Uterus (tissue), 4 donors: ENCODE measurements around the gene DOCK3. TPM values are rescaled to one million over a fixed set of nuclear protein-coding genes. Genes with fewer than 3 reads are reported as not detected.
"Not testable (repeated sequence)": the region's sequence is repeated elsewhere in the genome, so short reads cannot be mapped to it uniquely, and the experiment has no call there.

Source experiments
- DNase-seq, 2 donors: peaks; one replicate each; pipeline ENCODE4 v3.0.0-alpha.2; 2019 to 2020
- H3K27ac ChIP-seq, 2 donors: fragments of 200-600 bp; sonication (generic); 1 replicate in 1 of 2; 2 replicates in 1 of 2; pipeline ENCODE4 v1.5.1; 2016 to 2018
- H3K27me3 ChIP-seq, 2 donors: fragments of 200-600 bp; sonication (generic); one replicate each; pipeline ENCODE4 v1.5.1; 2018 to 2019; ENCODE audit warnings: control low read depth in 1 of 2
- H3K36me3 ChIP-seq, 2 donors: fragments of 200-600 bp; sonication (generic); one replicate each; pipeline ENCODE4 v1.5.1; 2019; ENCODE audit warnings: control low read depth in 1 of 2
- H3K4me1 ChIP-seq, 2 donors: fragments of 200-600 bp; sonication (generic); one replicate each; pipeline ENCODE4 v1.5.1; 2018 to 2019; ENCODE audit warnings: control low read depth in 1 of 2
- H3K4me3 ChIP-seq, 2 donors: fragments of 200-600 bp; sonication (generic); 1 replicate in 1 of 2; 2 replicates in 1 of 2; pipeline ENCODE4 v1.5.1; 2018 to 2019; ENCODE audit warnings: mild to moderate bottlenecking in 1 of 2
- H3K9me3 ChIP-seq, 2 donors: fragments of 200-600 bp; sonication (generic); one replicate each; pipeline ENCODE4 v1.5.1; 2019; ENCODE audit warnings: control low read depth in 1 of 2
- POLR2A ChIP-seq, 2 donors: fragments of 450-650 bp; IDR thresholded peaks; one replicate each; pipeline ENCODE4 v1.6.1; 2016; ENCODE audit warnings: antibody characterized with exemption in 2 of 2, mild to moderate bottlenecking in 1 of 2, moderate library complexity in 1 of 2
- intact Hi-C: fragments of 100-400 bp; cut with DNase I; formaldehyde crosslinking; loops from one replicate; pipeline ENCODE4 v1.15.1; 2023; ENCODE audit warnings: low total_unique reads
- total RNA-seq, 4 donors: library from RNA; depleted of rRNA in 3 of 4; stranded (reverse); fragments of >200 nt in 3 of 4; gene quantifications; one replicate each; pipeline versions ENCODE4 v1.1.0 to v1.2.4, GENCODE V29; 2014 to 2023
- TF ChIP-seq, protein P1 (sequence below), 4 experiments: fragments of 200-600 bp in 2 of 4; fragments of 450-650 bp in 2 of 4; sonication (generic) in 2 of 4; IDR thresholded peaks; one replicate each; pipeline ENCODE4 v1.5.1; 2016 to 2019; ENCODE audit warnings: antibody characterized with exemption in 4 of 4, mild to moderate bottlenecking in 2 of 4, moderate library complexity in 1 of 4
- donor health status: DM: yes; HTN: yes; CAD: no.

DOCK3 gene
- total RNA-seq, 4 donors from 2014 or later = under 0.01 to 1.6 (median 0.46) TPM

DNA sequence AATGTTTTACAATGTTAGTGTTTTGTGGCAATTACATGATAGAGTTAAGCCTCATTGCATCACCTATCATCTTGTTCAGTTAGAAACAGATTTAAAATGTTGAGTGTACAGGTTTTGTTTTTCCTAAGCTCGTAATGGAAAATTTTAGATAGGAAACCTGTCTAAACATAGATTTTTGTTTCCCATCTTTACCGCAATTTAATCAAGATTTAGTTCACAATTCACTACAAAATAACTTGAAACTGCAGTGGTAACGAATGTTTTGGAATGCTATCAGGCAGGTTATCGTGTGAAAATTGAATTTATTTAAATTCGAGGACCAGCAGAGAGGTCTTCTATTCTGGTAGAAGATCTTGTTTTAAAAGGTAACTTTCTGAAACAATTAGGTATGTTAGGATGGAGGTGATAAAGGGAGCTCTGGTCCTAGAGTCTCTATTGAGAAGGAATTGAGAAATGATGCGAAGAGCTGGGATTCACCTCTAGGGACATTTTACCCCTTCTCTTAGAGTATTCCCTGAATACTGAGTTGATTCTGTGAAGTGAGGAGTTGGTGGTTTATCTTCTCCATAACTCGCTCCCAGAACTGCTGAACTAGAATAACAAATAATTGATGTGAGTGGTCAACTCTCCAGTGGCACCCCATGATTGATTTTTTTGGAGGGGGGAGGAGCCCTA is 1.4 kb downstream of the DOCK3 start:
- H3K27ac ChIP-seq = no peak overlapping the region
- TF ChIP-seq POLR2A (IDR thresholded peaks at IDR 0.05) = no peak
- TF ChIP-seq, protein P1, sequence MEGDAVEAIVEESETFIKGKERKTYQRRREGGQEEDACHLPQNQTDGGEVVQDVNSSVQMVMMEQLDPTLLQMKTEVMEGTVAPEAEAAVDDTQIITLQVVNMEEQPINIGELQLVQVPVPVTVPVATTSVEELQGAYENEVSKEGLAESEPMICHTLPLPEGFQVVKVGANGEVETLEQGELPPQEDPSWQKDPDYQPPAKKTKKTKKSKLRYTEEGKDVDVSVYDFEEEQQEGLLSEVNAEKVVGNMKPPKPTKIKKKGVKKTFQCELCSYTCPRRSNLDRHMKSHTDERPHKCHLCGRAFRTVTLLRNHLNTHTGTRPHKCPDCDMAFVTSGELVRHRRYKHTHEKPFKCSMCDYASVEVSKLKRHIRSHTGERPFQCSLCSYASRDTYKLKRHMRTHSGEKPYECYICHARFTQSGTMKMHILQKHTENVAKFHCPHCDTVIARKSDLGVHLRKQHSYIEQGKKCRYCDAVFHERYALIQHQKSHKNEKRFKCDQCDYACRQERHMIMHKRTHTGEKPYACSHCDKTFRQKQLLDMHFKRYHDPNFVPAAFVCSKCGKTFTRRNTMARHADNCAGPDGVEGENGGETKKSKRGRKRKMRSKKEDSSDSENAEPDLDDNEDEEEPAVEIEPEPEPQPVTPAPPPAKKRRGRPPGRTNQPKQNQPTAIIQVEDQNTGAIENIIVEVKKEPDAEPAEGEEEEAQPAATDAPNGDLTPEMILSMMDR (IDR thresholded peaks at IDR 0.05) = no peak
- no peaks in the 10 kb centered on the region for H3K9me3 ChIP-seq
- H3K36me3 ChIP-seq = peaks cover 0 to 2% of the 10 kb centered on the region in 2 donors
- H3K27me3 ChIP-seq = peaks cover 9 to 44% of the 10 kb centered on the region in 2 donors
- intact Hi-C loops = no loop called here
- H3K4me1 ChIP-seq = peaks cover 0 to 5% of the 10 kb centered on the region in 2 donors
- no peak for DNase-seq
- H3K4me3 ChIP-seq = no peak overlapping the region

DNA sequence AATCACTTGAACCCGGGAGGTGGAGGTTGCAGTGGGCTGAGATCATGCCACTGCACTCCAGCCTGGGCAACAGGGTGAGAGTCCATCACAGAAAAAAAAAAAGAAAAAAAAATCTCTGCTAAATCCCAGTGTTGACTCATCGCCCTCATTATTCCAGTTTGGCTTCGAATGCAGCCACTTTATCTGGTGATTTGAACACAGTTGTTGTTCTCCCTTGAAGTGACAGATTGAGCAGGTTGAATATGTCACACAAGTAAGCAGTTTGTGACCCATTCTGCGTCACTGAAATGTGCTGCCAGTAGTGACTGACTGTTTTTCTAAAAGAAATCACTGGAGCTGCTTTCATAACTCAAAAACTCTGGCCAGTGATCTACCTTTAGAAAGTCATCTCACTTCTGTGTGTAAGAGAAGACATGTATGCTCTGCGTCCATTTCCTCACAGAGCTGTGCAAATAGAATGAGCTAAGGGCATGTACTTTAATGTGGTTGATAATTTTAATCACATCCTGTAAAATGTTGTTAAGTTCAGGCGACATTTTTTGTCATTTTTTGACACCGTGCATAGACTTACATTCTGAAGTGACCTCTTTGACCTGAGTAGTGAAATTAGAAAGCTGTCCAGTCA is 12.5 kb downstream of the DOCK3 start:
- intact Hi-C loops = no loop called here
- TF ChIP-seq POLR2A (IDR thresholded peaks at IDR 0.05) = no peak
- TF ChIP-seq, protein P1 (IDR thresholded peaks at IDR 0.05) = no peak
- Histone ChIP-seq H3K27me3 (no peaks in the 10 kb centered on the region), H3K27ac (no peak overlapping the region), H3K36me3 (no peaks in the 10 kb centered on the region), H3K4me1 (no peaks in the 10 kb centered on the region), H3K9me3 (no peaks in the 10 kb centered on the region), H3K4me3 (no peak overlapping the region)
- no peak for DNase-seq

DNA sequence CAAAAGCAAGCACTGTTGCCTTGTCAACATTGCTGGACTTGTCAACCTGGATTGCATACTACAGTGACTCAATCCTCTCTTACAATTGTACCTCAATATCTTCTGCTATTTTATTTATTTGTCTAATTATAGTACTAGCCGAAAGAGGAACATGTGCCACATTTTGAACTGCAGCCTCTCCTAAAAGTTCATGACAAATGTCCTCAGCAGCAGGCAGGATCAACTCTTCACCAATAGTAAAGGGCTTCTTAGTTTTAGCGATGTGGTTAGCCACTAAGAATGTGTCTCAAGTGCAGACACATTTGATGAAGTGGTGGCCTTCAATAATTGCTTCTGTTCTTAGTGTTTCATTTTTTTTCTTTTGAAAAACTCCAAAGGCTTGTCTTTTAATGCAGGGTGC is 13.2 kb downstream of the DOCK3 start:
- Histone ChIP-seq H3K9me3 (no peaks in the 10 kb centered on the region), H3K27ac (no peak overlapping the region), H3K36me3 (no peaks in the 10 kb centered on the region), H3K4me3 (no peak overlapping the region), H3K4me1 (no peaks in the 10 kb centered on the region), H3K27me3 (no peaks in the 10 kb centered on the region)
- no peak for DNase-seq
- no peak for TF ChIP-seq POLR2A (IDR thresholded peaks at IDR 0.05)
- TF ChIP-seq, protein P1 (IDR thresholded peaks at IDR 0.05) = no peak
- intact Hi-C loops = no loop called here

DNA sequence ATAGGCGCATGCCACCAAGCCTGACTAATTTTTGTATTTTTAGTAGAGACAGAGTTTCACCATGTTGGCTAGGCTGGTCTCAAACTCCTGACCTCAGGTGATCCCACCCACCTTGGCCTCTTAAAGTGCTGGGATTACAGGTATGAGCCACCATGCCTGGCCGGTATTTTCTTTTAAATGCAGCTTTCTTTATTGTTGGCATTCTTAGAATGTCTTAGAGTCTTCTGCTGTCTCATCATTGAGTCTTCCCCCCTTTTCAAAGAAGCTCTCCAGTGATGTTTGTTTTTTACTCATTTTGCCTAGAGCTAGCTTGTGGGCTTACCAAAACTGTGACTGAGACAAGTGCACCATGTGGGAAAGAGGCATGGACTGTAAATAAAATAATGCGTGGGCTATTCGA is 13.9 kb downstream of the DOCK3 start:
- H3K4me1 ChIP-seq, intact Hi-C loops, H3K36me3 ChIP-seq, H3K27me3 ChIP-seq, DNase-seq, H3K9me3 ChIP-seq, H3K27ac ChIP-seq, H3K4me3 ChIP-seq: not testable (repeated sequence)

DNA sequence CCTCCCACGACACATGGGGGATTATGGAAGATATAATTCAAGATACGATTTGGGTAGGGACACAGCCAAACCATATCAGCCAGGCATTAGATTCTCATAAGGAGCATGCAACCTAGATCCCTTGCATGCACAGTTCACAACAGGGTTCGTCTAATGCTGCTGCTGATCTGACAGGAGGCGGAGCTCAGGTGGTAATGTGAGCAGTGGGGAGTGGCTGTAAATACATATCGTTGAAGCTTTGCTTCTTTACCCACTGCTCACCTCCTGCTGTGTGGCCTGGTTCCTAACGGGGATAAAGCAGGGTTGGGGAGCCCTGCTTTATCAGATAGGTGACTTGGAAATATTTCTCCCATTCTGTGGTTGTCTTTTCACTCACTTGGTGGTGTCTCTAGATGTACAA is 14.8 kb downstream of the DOCK3 start:
- no peak for TF ChIP-seq POLR2A (IDR thresholded peaks at IDR 0.05)
- H3K36me3 ChIP-seq = no peaks in the 10 kb centered on the region
- H3K27me3 ChIP-seq = no peaks in the 10 kb centered on the region
- no peak overlapping the region for H3K4me3 ChIP-seq
- DNase-seq = no peak
- no peaks in the 10 kb centered on the region for H3K4me1 ChIP-seq
- H3K27ac ChIP-seq = no peak overlapping the region
- no peaks in the 10 kb centered on the region for H3K9me3 ChIP-seq
- intact Hi-C loops = no loop called here

DNA sequence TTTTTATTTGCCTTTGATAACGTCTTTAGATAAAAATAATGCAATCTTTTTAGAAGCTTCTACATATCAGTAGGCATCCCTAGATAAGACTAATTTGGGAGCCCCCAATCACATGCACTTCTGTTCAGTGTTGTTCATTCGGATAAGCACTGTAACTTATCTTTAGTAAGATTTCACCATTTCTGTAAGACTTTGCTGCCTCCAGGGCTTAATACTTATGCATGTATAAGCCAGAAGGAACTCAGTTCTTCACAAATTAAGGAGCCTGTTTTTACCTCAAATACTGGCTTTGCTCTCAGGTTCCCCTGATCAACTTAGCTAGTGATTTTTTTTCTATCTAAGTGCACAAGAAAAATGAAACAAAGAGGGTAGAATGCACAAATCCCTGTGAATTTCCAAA is 20.3 kb downstream of the DOCK3 start:
- TF ChIP-seq, protein P1 (IDR thresholded peaks at IDR 0.05) = no peak
- no peak for TF ChIP-seq POLR2A (IDR thresholded peaks at IDR 0.05)

More for the DNA sequence above, 20.3 kb downstream of the DOCK3 start:
- no peaks in the 10 kb centered on the region for H3K36me3 ChIP-seq
- no peaks in the 10 kb centered on the region for H3K9me3 ChIP-seq
- H3K27me3 ChIP-seq = no peaks in the 10 kb centered on the region
- intact Hi-C loops = no loop called here
- H3K27ac ChIP-seq = no peak overlapping the region
- DNase-seq = no peak
- H3K4me1 ChIP-seq = no peaks in the 10 kb centered on the region
- H3K4me3 ChIP-seq = no peak overlapping the region
